Astrocyte of the spinal cord (primary cell): ENCODE measurements around the gene BAIAP2.

Source experiments
- DNase-seq: peaks from one replicate; pipeline ENCODE4 v3.0.0; 2011; ENCODE audit warnings: low read depth, low spot score
- H3K4me3 ChIP-seq: 2 replicates; pipeline ENCODE4 v1.5.1; 2011; ENCODE audit warnings: low read depth, mild to moderate bottlenecking, low read length, moderate library complexity
- in situ Hi-C: cut with HindIII; loops from 2 replicates; pipeline ENCODE4 v1.10.0; 2017; ENCODE audit warnings: low sequenced_read_pairs
- TF ChIP-seq, protein P1 (sequence below): IDR thresholded peaks from 2 replicates; pipeline ENCODE4 v1.5.1; 2012; ENCODE audit warnings: low read depth, mild to moderate bottlenecking, low read length, inconsistent platforms

Gene BAIAP2

DNA sequence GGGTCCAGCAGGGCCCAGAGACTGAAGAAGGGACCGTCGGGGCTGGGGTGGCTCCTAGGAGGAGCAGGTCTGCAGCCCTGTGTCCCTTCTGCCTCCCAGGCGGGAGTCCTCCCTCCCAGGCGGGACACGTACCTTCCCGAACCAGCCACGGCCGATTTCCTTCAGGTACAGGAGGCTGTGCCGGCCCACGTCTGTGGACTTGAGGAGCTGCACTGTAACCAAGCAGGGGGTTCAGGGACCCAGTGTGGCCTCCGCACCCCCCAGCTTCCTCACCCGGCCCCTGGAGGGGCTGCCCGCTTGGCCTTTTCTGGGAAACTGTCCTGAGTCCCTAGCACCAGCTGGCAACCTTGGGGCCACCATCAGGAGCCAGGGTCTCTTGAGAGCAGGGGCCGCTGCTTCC, 93.4 kb downstream of the BAIAP2 start:
- no peak for DNase-seq
- no peak overlapping the region for H3K4me3 ChIP-seq
- in situ Hi-C loops, result no loop called here
- TF ChIP-seq, protein P1, sequence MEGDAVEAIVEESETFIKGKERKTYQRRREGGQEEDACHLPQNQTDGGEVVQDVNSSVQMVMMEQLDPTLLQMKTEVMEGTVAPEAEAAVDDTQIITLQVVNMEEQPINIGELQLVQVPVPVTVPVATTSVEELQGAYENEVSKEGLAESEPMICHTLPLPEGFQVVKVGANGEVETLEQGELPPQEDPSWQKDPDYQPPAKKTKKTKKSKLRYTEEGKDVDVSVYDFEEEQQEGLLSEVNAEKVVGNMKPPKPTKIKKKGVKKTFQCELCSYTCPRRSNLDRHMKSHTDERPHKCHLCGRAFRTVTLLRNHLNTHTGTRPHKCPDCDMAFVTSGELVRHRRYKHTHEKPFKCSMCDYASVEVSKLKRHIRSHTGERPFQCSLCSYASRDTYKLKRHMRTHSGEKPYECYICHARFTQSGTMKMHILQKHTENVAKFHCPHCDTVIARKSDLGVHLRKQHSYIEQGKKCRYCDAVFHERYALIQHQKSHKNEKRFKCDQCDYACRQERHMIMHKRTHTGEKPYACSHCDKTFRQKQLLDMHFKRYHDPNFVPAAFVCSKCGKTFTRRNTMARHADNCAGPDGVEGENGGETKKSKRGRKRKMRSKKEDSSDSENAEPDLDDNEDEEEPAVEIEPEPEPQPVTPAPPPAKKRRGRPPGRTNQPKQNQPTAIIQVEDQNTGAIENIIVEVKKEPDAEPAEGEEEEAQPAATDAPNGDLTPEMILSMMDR, result no peak

DNA sequence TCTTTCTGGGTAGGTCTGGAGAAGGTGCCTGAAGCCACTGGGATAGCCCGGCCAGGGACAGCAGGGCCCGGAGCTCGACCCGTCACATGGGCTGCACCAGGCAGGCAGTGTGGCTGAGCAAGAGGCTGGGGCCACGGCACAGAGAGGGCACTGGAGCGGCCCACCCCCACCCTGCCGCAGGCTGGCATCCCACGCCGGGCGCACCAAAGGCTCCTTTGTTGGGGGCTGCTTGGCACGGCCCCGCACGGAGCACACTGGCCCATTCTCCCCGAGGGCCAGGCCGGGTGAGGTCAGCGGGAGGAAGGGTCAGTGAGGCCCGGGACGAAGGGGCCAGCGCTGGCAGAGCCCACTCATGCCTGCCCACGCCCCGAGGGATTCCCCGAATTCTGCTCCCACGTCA, 93.8 kb downstream of the BAIAP2 start:
- no peak overlapping the region for H3K4me3 ChIP-seq
- no peak for DNase-seq
- in situ Hi-C loops, result no loop called here
- TF ChIP-seq, protein P1, result no peak

DNA sequence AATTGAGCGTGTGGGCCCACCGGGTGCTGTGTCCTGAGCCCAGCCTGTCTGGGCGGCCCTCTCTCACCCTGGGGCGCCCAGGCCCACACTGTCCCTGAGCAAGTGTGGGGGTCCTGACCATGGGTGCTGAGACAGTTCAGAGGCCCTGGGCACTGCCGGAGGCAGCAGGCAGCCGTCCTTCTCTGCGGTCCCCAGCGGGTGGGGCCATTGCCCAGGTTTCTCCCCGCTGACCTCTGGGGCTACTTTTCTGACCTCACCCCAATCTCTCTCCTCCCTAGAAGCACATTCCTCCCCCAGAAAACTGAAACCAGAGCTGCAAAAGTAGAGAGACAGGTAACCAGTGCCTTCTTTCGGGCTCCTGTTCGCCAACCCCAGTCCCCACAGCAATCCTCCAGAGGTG, 94.3 kb downstream of the BAIAP2 start:
- in situ Hi-C loops, result no loop called here

DNA sequence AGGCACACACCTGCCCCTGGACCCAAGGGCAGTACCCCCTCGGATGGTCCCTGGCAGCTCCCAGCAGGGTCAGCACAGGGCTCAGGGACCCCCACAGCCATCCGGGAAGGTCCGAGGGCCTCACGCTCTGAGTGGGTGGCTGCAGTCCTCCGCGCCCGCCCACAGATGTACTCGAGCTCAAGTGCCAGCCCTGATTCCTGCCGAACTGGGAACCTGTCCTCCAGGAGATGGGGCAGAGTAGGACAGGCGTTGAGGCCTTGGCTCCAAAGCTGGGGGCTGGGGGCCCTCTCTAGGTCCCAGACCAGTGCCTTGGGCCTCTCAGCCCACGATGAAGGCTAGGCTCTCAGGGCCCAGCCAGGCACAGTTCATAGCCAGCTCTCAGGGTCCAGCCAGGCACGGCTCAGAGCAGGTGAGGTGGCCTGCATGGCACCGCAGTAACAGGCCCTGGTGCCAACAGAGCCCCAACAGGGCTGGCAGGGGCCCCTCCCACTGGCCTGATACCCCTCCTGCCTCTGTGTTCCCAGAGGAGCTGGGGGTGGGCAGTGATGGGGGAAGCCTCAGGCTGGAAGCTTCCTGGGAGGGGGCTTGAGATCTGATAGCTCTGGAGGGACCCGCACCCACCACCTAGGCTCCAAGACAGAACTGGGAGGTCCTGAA, 94.9 kb downstream of the BAIAP2 start:
- H3K4me3 ChIP-seq, result no peak overlapping the region
- TF ChIP-seq, protein P1, result no peak
- no peak for DNase-seq
- in situ Hi-C loops, result no loop called here

More for the DNA sequence above, 94.3 kb downstream of the BAIAP2 start:
- no peak overlapping the region for H3K4me3 ChIP-seq
- TF ChIP-seq, protein P1, result peak; percentile 3
- no peak for DNase-seq

DNA sequence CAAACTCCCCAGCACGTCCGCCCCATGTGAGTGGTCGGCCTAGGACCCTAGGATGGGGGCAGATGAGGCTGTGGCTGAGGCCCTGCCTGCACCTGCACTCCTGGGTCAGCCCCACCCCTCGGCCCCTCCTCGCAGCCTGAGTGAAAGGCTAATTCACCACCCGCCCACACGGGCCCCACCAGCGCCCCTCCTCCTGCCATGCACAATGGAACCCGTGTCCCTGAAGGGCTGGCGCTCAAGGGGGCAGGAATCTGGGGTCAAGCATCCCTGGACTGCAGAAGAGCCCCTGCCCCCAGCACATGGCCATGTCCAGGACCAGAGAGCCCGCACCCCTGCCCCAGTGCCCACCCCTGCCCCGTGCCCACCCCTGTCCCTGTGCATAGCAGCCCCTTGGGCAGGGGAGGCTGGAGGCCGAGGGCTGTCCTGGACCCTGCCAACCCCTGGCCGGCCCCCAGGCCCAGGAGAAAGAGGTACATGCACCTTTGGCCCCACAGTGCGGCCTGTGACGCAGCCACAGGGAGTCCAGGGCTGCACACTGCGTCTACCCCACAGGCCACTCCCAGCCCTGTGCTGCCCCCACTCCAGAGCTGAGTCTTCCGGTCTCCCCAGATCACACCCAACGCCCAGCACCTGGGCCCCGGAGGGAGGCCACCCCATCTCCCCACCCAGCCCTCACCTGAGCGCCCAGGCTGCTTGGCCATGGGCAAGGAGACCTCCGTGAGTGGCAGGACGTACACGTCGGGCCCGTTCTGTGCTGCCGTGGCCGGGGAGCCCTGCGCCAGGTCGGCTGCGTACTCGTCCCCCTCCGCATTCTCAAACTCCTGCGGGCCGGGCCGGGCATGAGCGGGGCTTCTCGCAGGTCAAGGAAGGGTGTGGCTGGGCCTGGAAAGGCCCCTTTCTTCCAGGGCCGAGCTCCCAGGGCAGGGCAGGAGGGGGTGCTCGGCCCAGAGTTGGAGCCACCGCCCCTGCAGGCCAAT, 95.7 kb downstream of the BAIAP2 start:
- DNase-seq, result no peak
- TF ChIP-seq, protein P1, result no peak
- in situ Hi-C loops, result no loop called here
- no peak overlapping the region for H3K4me3 ChIP-seq

DNA sequence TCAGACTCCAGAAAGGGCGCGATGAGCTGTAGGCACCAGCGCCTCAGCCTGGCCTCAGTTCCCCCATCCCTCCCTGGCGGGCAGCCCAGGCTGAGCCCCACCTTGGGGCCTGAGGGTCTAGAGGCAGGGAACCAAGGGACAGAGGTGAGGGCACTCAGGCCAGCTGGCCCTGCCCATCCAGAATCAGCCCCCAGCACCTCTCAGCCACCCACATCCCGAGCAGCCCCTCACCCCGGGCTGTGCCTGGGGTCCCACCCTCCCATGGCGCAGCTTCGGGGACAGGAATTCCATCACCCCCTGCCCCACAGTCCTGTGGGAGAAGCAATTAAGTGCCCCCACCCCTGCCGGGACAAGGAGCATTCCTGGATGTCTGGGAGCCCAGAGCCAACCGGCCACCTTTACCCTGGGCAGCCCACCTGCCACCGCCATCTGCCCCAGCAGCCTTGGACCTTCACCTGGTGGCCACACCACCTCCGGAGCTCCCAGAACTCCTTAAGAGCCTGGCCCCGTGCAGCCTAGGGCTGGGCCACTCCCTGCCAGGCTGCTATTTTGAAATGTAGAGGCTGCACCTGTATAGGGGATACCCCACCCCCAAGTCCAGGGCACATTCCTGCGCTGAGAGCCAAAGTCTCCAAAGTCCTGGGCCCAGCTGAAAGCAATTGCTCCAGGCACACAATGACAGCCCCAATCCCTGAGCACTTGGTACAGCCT, 96.7 kb downstream of the BAIAP2 start:
- no peak overlapping the region for H3K4me3 ChIP-seq
- DNase-seq, result no peak
- in situ Hi-C loops, result no loop called here
- TF ChIP-seq, protein P1, result no peak
